ENCODE measurements around the gene SLC24A4.
A peak's percentile ranks its signal among the peaks of the same experiment; 100 is the strongest.
"Not testable (repeated sequence)": the region's sequence is repeated elsewhere in the genome, so short reads cannot be mapped to it uniquely, and the experiment has no call there.

Gene SLC24A4

DNA sequence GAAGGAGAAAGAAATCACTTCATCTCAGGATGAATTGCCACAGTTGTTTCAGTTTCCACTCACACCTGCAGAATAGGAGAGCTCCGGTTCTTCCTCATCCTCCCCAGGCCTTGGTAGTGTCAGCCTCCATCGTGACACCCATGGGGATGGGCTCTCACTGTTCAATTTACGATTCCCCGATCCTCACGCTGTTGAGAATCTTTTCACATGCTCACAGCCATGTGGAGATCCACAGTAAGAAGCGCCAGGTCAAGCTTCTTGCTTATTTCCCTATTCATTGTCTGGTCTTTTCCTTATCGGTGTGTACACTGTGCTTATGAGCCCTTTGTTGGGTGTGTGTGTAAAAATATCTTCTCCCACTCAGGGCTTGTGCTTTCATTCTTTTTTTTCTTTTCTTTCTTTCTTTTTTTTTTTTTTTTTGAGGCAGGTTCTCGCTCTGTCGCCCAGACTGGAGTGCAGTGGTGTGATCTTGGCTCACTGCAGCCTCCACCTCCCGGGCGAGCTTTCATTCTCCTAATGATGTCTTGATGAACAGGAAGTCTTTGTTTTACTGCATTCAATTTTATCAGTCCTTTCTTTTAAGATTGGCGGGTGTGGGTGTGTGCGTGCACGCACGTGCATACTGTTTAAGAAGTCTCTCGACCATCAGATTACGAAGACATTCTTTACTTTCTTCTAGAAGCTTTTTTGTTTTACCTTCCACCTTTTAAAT, 212.1 kb downstream of the SLC24A4 start:
- TF ChIP-seq, protein P1, sequence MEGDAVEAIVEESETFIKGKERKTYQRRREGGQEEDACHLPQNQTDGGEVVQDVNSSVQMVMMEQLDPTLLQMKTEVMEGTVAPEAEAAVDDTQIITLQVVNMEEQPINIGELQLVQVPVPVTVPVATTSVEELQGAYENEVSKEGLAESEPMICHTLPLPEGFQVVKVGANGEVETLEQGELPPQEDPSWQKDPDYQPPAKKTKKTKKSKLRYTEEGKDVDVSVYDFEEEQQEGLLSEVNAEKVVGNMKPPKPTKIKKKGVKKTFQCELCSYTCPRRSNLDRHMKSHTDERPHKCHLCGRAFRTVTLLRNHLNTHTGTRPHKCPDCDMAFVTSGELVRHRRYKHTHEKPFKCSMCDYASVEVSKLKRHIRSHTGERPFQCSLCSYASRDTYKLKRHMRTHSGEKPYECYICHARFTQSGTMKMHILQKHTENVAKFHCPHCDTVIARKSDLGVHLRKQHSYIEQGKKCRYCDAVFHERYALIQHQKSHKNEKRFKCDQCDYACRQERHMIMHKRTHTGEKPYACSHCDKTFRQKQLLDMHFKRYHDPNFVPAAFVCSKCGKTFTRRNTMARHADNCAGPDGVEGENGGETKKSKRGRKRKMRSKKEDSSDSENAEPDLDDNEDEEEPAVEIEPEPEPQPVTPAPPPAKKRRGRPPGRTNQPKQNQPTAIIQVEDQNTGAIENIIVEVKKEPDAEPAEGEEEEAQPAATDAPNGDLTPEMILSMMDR (conservative IDR thresholded peaks at IDR 0.05; ENCODE audit: control insufficient read depth, insufficient read depth, low read depth, low read length): no peak
- no peak for DNase-seq (ENCODE audit: low read depth)
- no peak overlapping the region for H3K4me3 ChIP-seq (ENCODE audit: control insufficient read depth, low read depth, low read length)

DNA sequence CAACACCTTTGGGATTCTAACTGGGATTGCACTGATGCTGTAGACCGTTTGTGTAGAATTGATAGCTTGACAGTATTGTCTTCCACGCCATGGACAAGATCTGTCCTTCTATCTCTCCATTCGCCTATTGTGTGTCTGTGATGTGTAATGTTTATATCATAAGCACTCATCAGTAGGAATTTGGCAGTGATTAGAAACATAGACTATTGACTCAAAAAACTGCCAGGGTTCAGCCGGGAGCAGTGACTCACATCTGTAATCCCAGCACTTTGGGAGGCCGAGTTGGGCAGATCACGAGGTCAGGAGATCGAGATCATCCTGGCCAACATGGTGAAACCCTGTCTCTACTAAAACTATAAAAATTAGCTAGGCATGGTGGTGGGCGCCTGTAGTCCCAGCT, 213.3 kb downstream of the SLC24A4 start:
- H3K4me3 ChIP-seq (ENCODE audit: control insufficient read depth, low read depth, low read length): not testable (repeated sequence)
- DNase-seq (ENCODE audit: low read depth): peak; percentile 95

- no peak overlapping the region for H3K4me3 ChIP-seq (ENCODE audit: control insufficient read depth, low read depth, low read length)
- DNase-seq (ENCODE audit: low read depth): no peak
- TF ChIP-seq, protein P1 (conservative IDR thresholded peaks at IDR 0.05; ENCODE audit: control insufficient read depth, insufficient read depth, low read depth, low read length): no peak
Measured at GRCh38 chr14:92538412-92538985, 215.5 kb downstream of the SLC24A4 start.

DNA sequence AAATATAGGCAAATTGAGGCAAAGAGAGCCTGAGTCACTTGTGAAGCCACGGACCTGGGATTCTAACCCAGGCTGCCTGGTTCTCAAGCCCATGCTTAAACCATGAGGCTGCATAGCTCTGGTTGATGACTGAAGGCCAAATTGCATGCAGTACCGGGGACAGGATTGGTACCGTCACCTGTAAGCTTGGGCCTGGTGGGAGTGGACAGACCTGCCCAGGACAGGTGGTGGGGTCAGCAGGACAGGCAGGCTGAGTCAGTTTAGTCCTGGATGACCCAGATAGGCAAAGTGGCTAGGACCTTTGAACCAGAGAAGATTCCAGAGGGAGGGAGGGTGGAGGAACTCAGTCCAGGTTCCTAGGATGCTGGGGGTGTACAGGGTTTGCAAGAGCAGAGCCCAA, 216.5 kb downstream of the SLC24A4 start:
- TF ChIP-seq, protein P1 (conservative IDR thresholded peaks at IDR 0.05; ENCODE audit: control insufficient read depth, insufficient read depth, low read depth, low read length): no peak
- H3K4me3 ChIP-seq (ENCODE audit: control insufficient read depth, low read depth, low read length): no peak overlapping the region
- no peak for DNase-seq (ENCODE audit: low read depth)

GRCh38 chr14:92539875-92540274, 216.9 kb downstream of the SLC24A4 start:
- TF ChIP-seq, protein P1 (conservative IDR thresholded peaks at IDR 0.05; ENCODE audit: control insufficient read depth, insufficient read depth, low read depth, low read length): no peak
- peak; percentile 76 for DNase-seq (ENCODE audit: low read depth)
- H3K4me3 ChIP-seq (ENCODE audit: control insufficient read depth, low read depth, low read length): no peak overlapping the region

DNA sequence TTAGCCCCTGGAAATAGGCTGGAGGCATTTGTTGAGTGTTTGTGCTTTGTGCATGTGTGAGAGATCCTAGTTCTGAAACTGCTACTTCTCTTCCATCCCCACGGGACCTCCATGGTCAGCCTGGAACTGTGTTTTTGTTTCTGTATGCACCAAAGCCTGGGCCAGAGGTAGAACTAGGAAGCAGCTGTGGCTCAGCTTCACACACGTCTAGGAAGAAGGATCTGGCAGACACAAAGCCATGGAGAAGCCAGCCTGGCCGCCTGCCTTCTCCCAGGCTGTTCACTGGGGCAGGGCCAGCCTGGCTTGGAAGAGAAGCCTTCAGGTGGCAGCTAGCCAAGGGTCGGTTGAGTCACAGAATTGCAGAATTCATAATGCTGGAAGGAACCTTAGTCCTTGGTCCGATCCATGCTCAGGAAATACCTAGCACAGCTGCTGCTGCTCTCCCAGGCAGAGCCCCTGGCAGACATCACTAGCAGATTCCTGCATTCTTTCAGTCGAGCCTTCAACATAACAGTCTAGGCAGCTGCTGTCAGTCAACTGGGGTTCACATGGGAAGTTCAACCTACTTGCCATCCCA, 217.6 kb downstream of the SLC24A4 start:
- peak; percentile 99 for DNase-seq (ENCODE audit: low read depth)
- no peak overlapping the region for H3K4me3 ChIP-seq (ENCODE audit: control insufficient read depth, low read depth, low read length)
- TF ChIP-seq, protein P1 (conservative IDR thresholded peaks at IDR 0.05; ENCODE audit: control insufficient read depth, insufficient read depth, low read depth, low read length): no peak

DNA sequence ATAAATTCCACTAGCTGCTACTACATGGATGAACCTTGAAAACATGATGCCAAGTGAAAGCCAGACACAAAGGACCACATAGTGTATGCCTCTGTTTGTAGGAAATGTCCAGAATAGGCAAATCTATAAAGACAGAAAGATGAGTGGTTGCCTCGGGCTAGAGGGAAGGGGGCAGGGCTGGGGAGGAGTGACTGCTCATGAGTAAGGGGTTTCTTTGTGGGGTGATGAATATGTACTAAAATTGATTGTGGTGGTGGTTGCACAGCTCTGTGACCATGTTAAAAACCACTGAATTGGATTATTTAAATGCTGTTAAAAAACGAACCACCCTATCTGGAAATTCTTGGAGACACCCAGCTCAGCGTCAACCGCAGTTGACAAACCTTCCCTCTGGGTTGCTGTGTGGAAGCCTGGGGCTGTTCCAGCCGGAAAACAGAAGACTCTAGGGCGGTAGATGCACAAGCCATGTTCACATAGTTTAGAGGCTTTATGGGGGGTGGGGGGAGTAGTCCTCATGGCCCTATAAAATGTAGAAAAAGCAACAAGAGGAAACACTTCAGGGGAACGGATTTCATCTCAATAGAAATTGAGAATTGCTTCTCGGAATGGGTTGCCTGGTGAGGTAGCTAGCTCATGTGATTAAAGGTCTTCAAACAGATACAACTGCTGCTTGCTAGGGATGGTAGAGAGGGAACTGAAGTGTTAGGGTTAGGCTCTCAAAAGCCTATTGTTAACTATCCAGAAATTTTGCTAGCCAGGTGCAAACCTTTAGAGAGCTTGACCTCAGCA, 220.0 kb downstream of the SLC24A4 start:
- H3K4me3 ChIP-seq (ENCODE audit: control insufficient read depth, low read depth, low read length): no peak overlapping the region
- TF ChIP-seq, protein P1 (conservative IDR thresholded peaks at IDR 0.05; ENCODE audit: control insufficient read depth, insufficient read depth, low read depth, low read length): no peak
- no peak for DNase-seq (ENCODE audit: low read depth)

Data from fibroblast of mammary gland (primary cell).